ENCODE results near the gene LRCOL1. TPM values are rescaled to one million over a fixed set of nuclear protein-coding genes. Genes with fewer than 3 reads are reported as not detected.

The LRCOL1 gene
- total and polyA plus RNA-seq, 9 donors: 0.11 to 0.71 (median 0.63) TPM; not detected in 5

DNA sequence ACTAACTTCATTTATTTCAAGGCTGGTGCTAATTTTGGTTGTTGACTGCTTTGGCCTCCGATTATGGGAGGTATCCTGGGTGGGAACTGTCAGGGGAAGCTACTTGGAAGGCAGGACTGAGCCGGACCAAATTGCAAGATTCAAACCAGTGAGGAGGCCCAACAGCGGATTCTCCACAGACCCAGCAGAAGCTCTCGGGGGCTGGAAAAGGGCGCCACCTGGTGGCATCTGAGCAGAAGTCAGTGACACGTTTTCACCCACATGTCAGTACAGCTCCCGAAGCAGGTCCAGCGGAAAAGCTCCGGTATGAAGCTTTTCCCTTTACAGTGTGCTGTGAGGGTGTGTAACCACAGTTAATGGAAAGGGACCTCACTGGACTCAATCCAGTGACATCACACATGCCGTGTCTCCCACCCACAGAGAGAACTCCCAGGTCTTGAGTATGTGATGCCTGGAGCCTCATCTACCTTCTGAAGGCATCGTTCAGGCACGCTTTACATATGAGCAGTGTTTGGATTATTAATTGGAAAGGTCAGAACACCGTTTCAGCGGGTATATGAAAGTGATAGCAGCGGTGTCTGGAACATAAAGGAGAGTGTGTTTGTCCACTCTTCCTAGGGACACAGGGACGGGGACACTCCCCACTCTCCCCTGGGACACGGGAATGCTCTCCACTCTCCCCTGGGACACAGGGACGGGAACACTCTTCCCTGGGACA lies 4.6 kb upstream of the LRCOL1 start:
- no peak overlapping the region for H3K4me3 ChIP-seq
- peaks cover 9% of the 10 kb centered on the region for H3K27me3 ChIP-seq
- TF ChIP-seq EP300 (IDR thresholded peaks at IDR 0.05) (no peak), POLR2A (IDR thresholded peaks at IDR 0.05) (no peak)
- TF ChIP-seq, protein P1, sequence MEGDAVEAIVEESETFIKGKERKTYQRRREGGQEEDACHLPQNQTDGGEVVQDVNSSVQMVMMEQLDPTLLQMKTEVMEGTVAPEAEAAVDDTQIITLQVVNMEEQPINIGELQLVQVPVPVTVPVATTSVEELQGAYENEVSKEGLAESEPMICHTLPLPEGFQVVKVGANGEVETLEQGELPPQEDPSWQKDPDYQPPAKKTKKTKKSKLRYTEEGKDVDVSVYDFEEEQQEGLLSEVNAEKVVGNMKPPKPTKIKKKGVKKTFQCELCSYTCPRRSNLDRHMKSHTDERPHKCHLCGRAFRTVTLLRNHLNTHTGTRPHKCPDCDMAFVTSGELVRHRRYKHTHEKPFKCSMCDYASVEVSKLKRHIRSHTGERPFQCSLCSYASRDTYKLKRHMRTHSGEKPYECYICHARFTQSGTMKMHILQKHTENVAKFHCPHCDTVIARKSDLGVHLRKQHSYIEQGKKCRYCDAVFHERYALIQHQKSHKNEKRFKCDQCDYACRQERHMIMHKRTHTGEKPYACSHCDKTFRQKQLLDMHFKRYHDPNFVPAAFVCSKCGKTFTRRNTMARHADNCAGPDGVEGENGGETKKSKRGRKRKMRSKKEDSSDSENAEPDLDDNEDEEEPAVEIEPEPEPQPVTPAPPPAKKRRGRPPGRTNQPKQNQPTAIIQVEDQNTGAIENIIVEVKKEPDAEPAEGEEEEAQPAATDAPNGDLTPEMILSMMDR (IDR thresholded peaks at IDR 0.05): peak; percentile 51 to 57 (median 53)
- intact Hi-C loops (cut with DNase I): loop anchor here in 2 of 4 donors (5.0 to 10.0 kb wide), 2 partner anchors 190 to 203 kb away; no protein-coding TSS in a partner anchor
- DNase-seq: peak; percentile 57 to 83 (median 79)
- no peaks in the 10 kb centered on the region for H3K36me3 ChIP-seq
- no peak overlapping the region for H3K27ac ChIP-seq
- peaks cover 3% of the 10 kb centered on the region for H3K4me1 ChIP-seq (ENCODE audit: insufficient read depth)
- peaks cover 0 to 12% of the 10 kb centered on the region in 2 donors for H3K9me3 ChIP-seq
- 23 to 28% (median 24%) methylated on average over 18 of the region's 18 CpGs for WGBS, 3 donors

- H3K27ac ChIP-seq: no peak overlapping the region
- no peaks in the 10 kb centered on the region for H3K36me3 ChIP-seq
- intact Hi-C loops (cut with DNase I): loop anchor here in 1 of 4 donors (10.0 kb wide), 1 partner anchor 189 kb away; no protein-coding TSS in a partner anchor
- WGBS, 3 donors: 80 to 83% (median 83%) methylated on average over 5 of the region's 5 CpGs
- H3K4me1 ChIP-seq (ENCODE audit: insufficient read depth): peaks cover 3% of the 10 kb centered on the region
- peaks cover 0 to 12% of the 10 kb centered on the region in 2 donors for H3K9me3 ChIP-seq
- DNase-seq: no peak
- no peak overlapping the region for H3K4me3 ChIP-seq
- TF ChIP-seq EP300 (IDR thresholded peaks at IDR 0.05): no peak
- no peak for TF ChIP-seq POLR2A (IDR thresholded peaks at IDR 0.05)
- TF ChIP-seq, protein P1 (IDR thresholded peaks at IDR 0.05): no peak
- H3K27me3 ChIP-seq: peaks cover 9% of the 10 kb centered on the region
Observed at GRCh38 chr12:132614029-132614428, 3.6 kb upstream of the LRCOL1 start.

DNA sequence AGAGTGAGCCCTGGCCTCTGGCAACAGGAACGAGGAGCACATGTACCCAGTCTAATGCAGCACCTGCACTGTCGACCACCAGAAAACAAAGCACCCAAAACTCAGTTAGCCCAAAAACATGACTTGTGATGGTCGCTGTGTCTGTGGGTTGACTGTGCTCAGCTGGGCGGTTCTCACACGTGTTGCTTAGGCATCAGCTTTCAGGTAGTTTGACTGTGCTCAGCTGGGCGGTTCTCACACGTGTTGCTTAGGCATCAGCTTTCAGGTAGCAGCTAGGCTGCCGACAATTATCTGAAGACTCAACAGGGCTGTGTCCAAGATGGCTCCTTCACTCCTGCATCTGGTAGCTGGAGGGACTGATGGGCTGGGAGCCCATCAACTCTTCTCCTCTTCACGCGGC lies 1.2 kb upstream of the LRCOL1 start:
- H3K36me3 ChIP-seq: no peaks in the 10 kb centered on the region
- peaks cover 0 to 4% of the 10 kb centered on the region in 2 donors for H3K9me3 ChIP-seq
- no peak overlapping the region for H3K27ac ChIP-seq
- TF ChIP-seq, protein P1 (IDR thresholded peaks at IDR 0.05): no peak
- TF ChIP-seq EP300 (IDR thresholded peaks at IDR 0.05) (no peak), POLR2A (IDR thresholded peaks at IDR 0.05) (no peak)
- intact Hi-C loops (cut with DNase I): loop anchor here in 1 of 4 donors (10.0 kb wide), 1 partner anchor 187 kb away; no protein-coding TSS in a partner anchor
- H3K4me3 ChIP-seq: no peak overlapping the region
- no peaks in the 10 kb centered on the region for H3K4me1 ChIP-seq (ENCODE audit: insufficient read depth)
- no peak for DNase-seq
- 91 to 94% (median 94%) methylated on average over 10 of the region's 10 CpGs for WGBS, 3 donors
- H3K27me3 ChIP-seq: no peaks in the 10 kb centered on the region

DNA sequence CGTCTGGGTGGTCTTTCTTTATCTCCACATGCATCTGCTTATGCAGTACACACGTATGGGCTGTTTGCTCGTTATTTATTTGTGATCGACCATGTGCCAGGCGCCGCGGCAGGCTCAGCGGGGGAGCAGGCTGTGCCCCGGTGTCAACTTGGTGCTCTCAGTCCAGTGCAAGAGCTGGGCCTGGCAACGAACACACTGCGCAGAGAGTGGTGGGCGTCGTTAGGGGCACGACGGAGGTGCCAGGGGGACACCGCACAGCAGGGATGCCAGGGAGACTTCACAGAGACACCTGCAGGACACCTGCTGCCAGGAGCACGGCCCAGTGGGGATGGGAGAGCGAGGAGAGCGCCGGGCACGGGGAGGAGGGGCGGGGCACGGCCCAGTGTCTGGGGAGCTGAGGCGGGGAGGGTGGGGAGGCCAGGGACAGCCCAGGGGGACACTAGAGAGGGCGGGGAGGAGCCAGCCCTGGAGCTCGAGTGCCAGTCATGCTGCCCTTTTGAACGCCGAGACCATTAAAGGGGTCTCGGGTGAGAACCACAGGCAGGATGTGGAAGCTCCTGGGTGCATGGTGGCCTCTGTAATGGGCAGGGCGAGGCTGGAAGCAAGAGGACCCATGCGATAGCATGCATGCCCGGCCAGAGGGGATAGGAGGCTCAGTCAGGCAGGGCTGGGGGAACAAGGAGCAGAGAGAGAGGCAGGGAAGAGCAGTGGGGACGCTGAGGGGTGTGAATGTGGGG lies 652 bp upstream of the LRCOL1 start:
- H3K4me3 ChIP-seq: no peak overlapping the region
- no peak overlapping the region for H3K27ac ChIP-seq
- no peaks in the 10 kb centered on the region for H3K36me3 ChIP-seq
- WGBS, 3 donors: 62 to 75% (median 66%) methylated on average over 33 of the region's 33 CpGs
- TF ChIP-seq POLR2A (IDR thresholded peaks at IDR 0.05): no peak
- no peak for TF ChIP-seq EP300 (IDR thresholded peaks at IDR 0.05)
- TF ChIP-seq, protein P1 (IDR thresholded peaks at IDR 0.05): no peak
- DNase-seq: no peak
- intact Hi-C loops (cut with DNase I): loop anchor here in 1 of 4 donors (10.0 kb wide), 1 partner anchor 186 kb away; no protein-coding TSS in a partner anchor
- H3K27me3 ChIP-seq: no peaks in the 10 kb centered on the region
- H3K9me3 ChIP-seq: no peaks in the 10 kb centered on the region
- H3K4me1 ChIP-seq (ENCODE audit: insufficient read depth): no peaks in the 10 kb centered on the region
